Chondrocyte (in vitro differentiated cells): Measurements from ENCODE around the gene KIRREL3. TPM values are rescaled to one million over a fixed set of nuclear protein-coding genes. Genes with fewer than 3 reads are reported as not detected.

ENCODE experiments used
- DNase-seq: peaks from one replicate; pipeline ENCODE4 v3.0.0; 2021; ENCODE audit warnings: mixed read lengths, low spot score
- H3K27ac Mint-ChIP-seq: one replicate; pipeline ENCODE4 v1.8.0; 2021; ENCODE audit warnings: mild to moderate bottlenecking, moderate library complexity, mixed read lengths; ENCODE audit not compliant: unreplicated experiment
- H3K27me3 Mint-ChIP-seq: 2 replicates; pipeline ENCODE4 v1.8.0; 2021; ENCODE audit warnings: low read depth, mixed read lengths
- H3K36me3 Mint-ChIP-seq: 2 replicates; pipeline ENCODE4 v1.8.0; 2021; ENCODE audit warnings: low read depth, mixed read lengths
- H3K4me1 Mint-ChIP-seq: 2 replicates; pipeline ENCODE4 v1.8.0; 2021; ENCODE audit warnings: low read depth, mild to moderate bottlenecking, mixed read lengths
- H3K4me3 Mint-ChIP-seq: one replicate; pipeline ENCODE4 v1.8.0; 2021; ENCODE audit warnings: mild to moderate bottlenecking, moderate library complexity, mixed read lengths; ENCODE audit not compliant: unreplicated experiment
- H3K9me3 Mint-ChIP-seq: 2 replicates; pipeline ENCODE4 v1.8.0; 2021; ENCODE audit warnings: low read depth, mixed read lengths
- total RNA-seq: library from RNA; stranded (reverse); gene quantifications from 3 replicates; pipeline ENCODE4 v1.2.1, GENCODE V29; 2021
- TF ChIP-seq, protein P1 (sequence below): fragments of 200-600 bp; sonication (generic); IDR thresholded peaks from 2 replicates; pipeline ENCODE4 v1.5.0; 2021; ENCODE audit warnings: antibody characterized with exemption, mild to moderate bottlenecking, moderate library complexity

Gene KIRREL3
- total RNA-seq, 1 donor from 2014 or later: 1.2 TPM

DNA sequence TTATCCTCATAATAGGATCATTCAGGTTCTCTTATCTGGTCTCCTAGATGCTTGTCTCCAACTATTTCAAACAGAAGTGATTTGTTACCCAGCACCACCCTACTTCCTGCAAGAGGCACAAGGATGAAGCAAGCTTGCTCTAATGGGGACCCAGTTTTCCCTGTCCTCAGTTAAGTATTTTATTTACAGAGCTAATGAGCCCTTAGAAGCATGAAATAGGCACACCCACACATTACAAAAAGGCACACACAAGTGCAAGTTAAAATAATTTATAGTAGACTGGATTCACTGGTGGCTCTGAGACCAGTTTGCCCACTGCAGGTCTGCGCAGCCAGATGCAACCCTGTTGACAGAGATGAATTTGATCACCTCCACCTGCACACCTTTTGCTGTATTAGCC is 167.5 kb downstream of the KIRREL3 start:
- H3K9me3 Mint-ChIP-seq: no peaks in the 10 kb centered on the region
- no peak for DNase-seq
- H3K4me3 Mint-ChIP-seq: no peak overlapping the region
- H3K27ac Mint-ChIP-seq: no peak overlapping the region
- no peaks in the 10 kb centered on the region for H3K27me3 Mint-ChIP-seq
- H3K4me1 Mint-ChIP-seq: peaks cover 6% of the 10 kb centered on the region
- H3K36me3 Mint-ChIP-seq: no peaks in the 10 kb centered on the region
- TF ChIP-seq, protein P1, sequence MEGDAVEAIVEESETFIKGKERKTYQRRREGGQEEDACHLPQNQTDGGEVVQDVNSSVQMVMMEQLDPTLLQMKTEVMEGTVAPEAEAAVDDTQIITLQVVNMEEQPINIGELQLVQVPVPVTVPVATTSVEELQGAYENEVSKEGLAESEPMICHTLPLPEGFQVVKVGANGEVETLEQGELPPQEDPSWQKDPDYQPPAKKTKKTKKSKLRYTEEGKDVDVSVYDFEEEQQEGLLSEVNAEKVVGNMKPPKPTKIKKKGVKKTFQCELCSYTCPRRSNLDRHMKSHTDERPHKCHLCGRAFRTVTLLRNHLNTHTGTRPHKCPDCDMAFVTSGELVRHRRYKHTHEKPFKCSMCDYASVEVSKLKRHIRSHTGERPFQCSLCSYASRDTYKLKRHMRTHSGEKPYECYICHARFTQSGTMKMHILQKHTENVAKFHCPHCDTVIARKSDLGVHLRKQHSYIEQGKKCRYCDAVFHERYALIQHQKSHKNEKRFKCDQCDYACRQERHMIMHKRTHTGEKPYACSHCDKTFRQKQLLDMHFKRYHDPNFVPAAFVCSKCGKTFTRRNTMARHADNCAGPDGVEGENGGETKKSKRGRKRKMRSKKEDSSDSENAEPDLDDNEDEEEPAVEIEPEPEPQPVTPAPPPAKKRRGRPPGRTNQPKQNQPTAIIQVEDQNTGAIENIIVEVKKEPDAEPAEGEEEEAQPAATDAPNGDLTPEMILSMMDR: no peak

DNA sequence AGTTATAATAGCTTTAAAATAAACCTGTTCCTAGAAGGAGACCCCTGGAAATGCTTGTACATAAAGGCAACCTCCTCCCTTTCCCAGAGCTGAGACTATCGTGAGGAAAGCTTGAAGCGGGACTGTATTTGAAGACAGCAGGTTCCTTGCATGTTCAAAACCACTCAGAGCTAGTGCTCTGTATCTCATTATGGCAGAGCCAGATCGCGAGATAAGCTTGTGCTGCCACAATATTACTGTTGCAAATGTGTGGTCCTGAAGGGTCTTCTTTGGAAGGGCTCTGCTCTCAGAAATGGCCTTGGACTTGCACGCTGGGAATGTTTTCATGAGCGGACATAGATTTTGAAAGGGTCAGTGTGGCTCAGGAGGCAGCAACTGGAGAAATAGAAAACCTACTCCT is 168.2 kb downstream of the KIRREL3 start:
- no peak overlapping the region for H3K27ac Mint-ChIP-seq
- H3K36me3 Mint-ChIP-seq: no peaks in the 10 kb centered on the region
- H3K27me3 Mint-ChIP-seq: no peaks in the 10 kb centered on the region
- H3K4me1 Mint-ChIP-seq: peaks cover 6% of the 10 kb centered on the region
- TF ChIP-seq, protein P1: no peak
- DNase-seq: no peak
- no peaks in the 10 kb centered on the region for H3K9me3 Mint-ChIP-seq
- H3K4me3 Mint-ChIP-seq: no peak overlapping the region

DNA sequence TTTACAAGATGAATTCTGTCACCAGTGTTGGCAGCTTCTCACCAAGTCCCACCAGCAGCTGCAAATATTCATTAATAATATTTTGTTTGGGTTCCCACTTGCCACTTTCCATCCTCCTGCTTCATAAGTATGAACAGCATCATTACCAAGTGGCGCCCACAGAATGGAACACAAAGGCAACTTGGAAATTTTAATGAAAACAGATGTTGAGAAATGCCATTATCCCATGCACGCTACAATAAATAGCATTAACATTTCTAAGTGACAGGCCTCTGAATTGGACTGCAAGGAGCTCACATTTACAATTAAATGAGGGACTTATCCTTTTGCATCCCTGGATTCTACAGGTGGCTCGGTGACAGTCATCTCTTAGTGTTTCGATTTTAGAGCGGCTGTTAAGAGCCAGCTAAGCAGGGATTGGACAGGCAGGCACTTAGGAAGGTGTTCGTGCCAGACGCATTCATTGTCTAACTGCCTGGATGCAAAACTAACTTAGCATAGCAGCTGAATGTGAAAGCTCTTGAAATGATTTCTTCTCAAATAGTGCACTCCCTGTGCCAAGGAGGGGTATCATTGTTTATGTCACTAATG is 170.3 kb downstream of the KIRREL3 start:
- Mint-ChIP-seq H3K9me3 (no peaks in the 10 kb centered on the region), H3K27ac (no peak overlapping the region), H3K27me3 (no peaks in the 10 kb centered on the region), H3K4me3 (no peak overlapping the region), H3K4me1 (peaks cover 6% of the 10 kb centered on the region), H3K36me3 (no peaks in the 10 kb centered on the region)
- DNase-seq: no peak
- TF ChIP-seq, protein P1: no peak

DNA sequence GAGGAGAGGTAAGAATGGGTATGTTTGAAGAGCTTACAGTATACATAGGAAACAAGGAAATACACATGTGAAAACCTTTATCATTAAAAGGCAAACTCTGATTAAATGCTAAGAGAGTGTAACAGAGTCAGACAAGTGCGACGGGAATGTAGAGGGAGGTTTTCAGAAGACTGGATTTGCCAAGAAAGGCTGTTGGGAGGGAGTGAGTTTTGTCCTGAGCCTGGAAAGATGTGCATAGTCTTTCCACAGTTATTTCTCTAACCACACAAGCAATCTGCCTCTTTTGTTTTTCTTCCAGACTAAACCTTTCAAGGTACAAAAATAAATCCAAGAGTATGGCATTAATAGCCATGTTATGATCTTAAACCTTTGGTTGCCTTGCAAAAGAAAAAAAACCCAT is 170.9 kb downstream of the KIRREL3 start:
- Mint-ChIP-seq H3K4me3 (no peak overlapping the region), H3K27me3 (no peaks in the 10 kb centered on the region), H3K9me3 (no peaks in the 10 kb centered on the region), H3K4me1 (peaks cover 6% of the 10 kb centered on the region), H3K36me3 (no peaks in the 10 kb centered on the region), H3K27ac (no peak overlapping the region)
- no peak for DNase-seq
- TF ChIP-seq, protein P1: no peak

DNA sequence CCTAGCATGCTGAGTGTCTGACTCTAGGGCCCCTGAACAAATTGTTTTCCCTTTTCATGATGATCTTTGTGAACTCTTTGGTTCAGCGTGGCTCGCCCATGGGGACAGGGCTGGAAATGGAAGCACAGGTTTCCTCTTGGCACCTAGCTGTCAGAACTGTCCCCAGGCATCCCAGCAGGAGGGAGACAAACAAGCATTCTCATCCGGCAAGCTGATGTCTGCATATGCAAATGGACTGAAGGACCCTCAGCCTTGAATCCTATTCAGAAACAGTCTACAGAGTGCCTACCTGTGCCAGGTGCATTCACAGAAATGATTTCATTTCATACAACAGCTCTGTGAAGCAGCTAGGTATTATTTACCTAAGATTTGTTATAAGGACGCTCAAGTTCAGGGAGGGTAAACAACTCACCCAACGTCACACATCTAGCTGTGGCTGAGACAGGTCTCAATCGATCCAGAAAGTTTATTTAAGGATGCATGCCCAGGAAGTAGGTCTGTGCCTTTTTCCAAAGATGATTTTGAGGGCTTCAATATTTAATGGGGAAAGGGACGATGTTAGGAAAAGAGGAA is 176.4 kb downstream of the KIRREL3 start:
- no peaks in the 10 kb centered on the region for H3K36me3 Mint-ChIP-seq
- no peaks in the 10 kb centered on the region for H3K4me1 Mint-ChIP-seq
- no peak overlapping the region for H3K4me3 Mint-ChIP-seq
- H3K27ac Mint-ChIP-seq: no peak overlapping the region
- no peaks in the 10 kb centered on the region for H3K9me3 Mint-ChIP-seq
- no peak for DNase-seq
- no peaks in the 10 kb centered on the region for H3K27me3 Mint-ChIP-seq
- TF ChIP-seq, protein P1: no peak
